Measurements from ENCODE around the gene EGFR.

DNA sequence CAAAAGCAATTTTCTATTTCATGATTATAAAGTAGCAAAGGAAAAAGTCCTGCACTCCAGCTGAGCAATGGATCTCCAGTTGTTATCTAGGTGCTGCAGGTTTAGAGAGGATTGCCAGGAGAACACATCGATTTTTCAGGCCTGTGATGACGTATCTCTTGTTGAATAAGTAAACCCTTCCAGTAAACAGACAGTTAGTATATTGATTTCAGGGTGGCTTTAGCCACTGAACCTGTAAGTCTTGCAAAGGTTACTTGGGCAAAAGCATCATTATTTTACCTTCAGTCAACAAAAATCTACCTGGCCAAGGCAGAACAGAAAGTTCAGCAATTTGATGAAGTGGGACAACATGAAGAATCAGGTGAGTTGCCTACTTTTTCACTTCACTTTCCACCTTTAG, 12.3 kb downstream of the EGFR start:
- TF ChIP-seq, protein P1, sequence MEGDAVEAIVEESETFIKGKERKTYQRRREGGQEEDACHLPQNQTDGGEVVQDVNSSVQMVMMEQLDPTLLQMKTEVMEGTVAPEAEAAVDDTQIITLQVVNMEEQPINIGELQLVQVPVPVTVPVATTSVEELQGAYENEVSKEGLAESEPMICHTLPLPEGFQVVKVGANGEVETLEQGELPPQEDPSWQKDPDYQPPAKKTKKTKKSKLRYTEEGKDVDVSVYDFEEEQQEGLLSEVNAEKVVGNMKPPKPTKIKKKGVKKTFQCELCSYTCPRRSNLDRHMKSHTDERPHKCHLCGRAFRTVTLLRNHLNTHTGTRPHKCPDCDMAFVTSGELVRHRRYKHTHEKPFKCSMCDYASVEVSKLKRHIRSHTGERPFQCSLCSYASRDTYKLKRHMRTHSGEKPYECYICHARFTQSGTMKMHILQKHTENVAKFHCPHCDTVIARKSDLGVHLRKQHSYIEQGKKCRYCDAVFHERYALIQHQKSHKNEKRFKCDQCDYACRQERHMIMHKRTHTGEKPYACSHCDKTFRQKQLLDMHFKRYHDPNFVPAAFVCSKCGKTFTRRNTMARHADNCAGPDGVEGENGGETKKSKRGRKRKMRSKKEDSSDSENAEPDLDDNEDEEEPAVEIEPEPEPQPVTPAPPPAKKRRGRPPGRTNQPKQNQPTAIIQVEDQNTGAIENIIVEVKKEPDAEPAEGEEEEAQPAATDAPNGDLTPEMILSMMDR (IDR thresholded peaks at IDR 0.05) = no peak
- no peak for TF ChIP-seq TFCP2L1 (CRISPR knock-in tag; IDR thresholded peaks at IDR 0.05)
- TF ChIP-seq, protein P2, sequence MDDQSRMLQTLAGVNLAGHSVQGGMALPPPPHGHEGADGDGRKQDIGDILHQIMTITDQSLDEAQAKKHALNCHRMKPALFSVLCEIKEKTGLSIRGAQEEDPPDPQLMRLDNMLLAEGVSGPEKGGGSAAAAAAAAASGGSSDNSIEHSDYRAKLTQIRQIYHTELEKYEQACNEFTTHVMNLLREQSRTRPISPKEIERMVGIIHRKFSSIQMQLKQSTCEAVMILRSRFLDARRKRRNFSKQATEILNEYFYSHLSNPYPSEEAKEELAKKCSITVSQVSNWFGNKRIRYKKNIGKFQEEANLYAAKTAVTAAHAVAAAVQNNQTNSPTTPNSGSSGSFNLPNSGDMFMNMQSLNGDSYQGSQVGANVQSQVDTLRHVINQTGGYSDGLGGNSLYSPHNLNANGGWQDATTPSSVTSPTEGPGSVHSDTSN (IDR thresholded peaks at IDR 0.05) = no peak
- TF ChIP-seq, protein P3, sequence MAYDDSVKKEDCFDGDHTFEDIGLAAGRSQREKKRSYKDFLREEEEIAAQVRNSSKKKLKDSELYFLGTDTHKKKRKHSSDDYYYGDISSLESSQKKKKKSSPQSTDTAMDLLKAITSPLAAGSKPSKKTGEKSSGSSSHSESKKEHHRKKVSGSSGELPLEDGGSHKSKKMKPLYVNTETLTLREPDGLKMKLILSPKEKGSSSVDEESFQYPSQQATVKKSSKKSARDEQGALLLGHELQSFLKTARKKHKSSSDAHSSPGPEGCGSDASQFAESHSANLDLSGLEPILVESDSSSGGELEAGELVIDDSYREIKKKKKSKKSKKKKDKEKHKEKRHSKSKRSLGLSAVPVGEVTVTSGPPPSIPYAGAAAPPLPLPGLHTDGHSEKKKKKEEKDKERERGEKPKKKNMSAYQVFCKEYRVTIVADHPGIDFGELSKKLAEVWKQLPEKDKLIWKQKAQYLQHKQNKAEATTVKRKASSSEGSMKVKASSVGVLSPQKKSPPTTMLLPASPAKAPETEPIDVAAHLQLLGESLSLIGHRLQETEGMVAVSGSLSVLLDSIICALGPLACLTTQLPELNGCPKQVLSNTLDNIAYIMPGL (CRISPR knock-in tag; IDR thresholded peaks at IDR 0.05; ENCODE audit: borderline replicate concordance) = no peak
- TF ChIP-seq, protein P4, sequence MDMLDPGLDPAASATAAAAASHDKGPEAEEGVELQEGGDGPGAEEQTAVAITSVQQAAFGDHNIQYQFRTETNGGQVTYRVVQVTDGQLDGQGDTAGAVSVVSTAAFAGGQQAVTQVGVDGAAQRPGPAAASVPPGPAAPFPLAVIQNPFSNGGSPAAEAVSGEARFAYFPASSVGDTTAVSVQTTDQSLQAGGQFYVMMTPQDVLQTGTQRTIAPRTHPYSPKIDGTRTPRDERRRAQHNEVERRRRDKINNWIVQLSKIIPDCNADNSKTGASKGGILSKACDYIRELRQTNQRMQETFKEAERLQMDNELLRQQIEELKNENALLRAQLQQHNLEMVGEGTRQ (IDR thresholded peaks at IDR 0.05) = no peak

Data from A549 (cell line).